ENCODE results near the gene CNTN4. TPM values are rescaled to one million over a fixed set of nuclear protein-coding genes. Genes with fewer than 3 reads are reported as not detected.

The CNTN4 gene
- total and polyA plus RNA-seq, 2 experiments from 2014 or later = 5.6 to 7.9 TPM

DNA sequence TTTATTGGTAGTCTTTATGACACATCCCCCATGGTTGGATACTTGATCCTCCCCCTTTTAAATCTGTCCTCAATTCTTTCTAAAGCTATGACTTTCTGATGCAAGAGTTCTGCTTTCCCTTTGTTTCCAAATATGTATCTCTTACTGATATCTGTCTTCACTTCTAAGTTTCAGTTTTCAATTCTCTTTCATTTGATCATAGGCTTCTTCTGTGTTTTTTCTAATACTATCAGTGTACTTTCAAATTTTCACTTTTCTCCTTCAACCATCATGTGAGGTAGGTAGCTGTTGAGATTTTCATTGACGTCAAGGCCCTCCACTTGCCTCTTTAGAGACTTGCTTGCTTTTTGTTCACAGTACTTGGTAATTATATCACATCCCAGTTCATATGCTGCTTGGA is 436.5 kb downstream of the CNTN4 start:
- no peak for DNase-seq (ENCODE audit: low read depth in 1 of 2, low spot score in 1 of 2)
- Histone ChIP-seq H3K27ac (no peak overlapping the region), H3K4me3 (no peak overlapping the region), H3K36me3 (no peaks in the 10 kb centered on the region), H3K27me3 (no peaks in the 10 kb centered on the region), H3K4me1 (ENCODE audit: low read depth) (no peaks in the 10 kb centered on the region), H3K9me3 (ENCODE audit: low read depth) (no peaks in the 10 kb centered on the region)
- TF ChIP-seq, protein P1, sequence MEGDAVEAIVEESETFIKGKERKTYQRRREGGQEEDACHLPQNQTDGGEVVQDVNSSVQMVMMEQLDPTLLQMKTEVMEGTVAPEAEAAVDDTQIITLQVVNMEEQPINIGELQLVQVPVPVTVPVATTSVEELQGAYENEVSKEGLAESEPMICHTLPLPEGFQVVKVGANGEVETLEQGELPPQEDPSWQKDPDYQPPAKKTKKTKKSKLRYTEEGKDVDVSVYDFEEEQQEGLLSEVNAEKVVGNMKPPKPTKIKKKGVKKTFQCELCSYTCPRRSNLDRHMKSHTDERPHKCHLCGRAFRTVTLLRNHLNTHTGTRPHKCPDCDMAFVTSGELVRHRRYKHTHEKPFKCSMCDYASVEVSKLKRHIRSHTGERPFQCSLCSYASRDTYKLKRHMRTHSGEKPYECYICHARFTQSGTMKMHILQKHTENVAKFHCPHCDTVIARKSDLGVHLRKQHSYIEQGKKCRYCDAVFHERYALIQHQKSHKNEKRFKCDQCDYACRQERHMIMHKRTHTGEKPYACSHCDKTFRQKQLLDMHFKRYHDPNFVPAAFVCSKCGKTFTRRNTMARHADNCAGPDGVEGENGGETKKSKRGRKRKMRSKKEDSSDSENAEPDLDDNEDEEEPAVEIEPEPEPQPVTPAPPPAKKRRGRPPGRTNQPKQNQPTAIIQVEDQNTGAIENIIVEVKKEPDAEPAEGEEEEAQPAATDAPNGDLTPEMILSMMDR (IDR thresholded peaks at IDR 0.05; ENCODE audit: low read depth, low read length) = no peak

DNA sequence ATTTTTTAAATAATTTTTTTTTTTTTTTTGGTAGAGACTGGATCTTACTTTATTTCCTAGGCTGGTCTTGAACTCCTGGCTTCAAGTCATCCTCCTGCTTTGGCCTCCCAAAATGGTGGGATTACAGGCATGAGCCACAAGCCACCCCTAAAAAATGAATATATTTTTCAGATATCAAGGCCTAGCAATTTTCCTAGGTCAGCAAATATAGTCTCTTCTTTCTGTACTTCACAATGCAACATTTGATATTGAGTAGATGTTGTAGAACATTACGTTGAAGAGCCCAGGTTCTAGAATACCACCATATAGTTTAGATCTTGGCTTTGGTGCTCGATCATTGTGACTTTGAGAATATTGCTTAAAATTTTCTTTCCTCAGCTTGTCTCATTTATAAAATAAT is 437.9 kb downstream of the CNTN4 start:
- H3K4me1 ChIP-seq (ENCODE audit: low read depth) = no peaks in the 10 kb centered on the region
- TF ChIP-seq, protein P1 (IDR thresholded peaks at IDR 0.05; ENCODE audit: low read depth, low read length) = no peak
- no peaks in the 10 kb centered on the region for H3K9me3 ChIP-seq (ENCODE audit: low read depth)
- no peak overlapping the region for H3K4me3 ChIP-seq
- H3K36me3 ChIP-seq = no peaks in the 10 kb centered on the region
- H3K27me3 ChIP-seq = no peaks in the 10 kb centered on the region
- no peak for DNase-seq (ENCODE audit: low read depth in 1 of 2, low spot score in 1 of 2)
- H3K27ac ChIP-seq = no peak overlapping the region

DNA sequence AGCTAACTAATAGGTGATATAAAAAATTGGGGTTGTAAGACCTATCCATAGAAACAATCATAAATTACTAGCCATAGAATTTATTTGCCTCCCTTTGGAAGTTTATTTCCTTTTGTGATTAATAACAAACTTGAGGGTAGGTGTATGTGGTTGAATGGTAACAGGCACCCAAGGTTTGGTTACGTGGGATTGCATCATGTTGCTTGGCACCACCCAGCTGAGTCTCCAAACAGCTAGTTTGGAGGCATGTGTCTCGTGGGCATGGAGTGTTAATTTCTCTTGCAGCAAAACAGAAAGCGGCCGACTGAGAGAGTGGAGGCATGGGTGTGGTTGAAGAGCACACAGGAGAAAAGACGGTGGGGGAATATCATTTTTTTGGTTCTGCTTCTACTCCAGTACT is 441.4 kb downstream of the CNTN4 start:
- Histone ChIP-seq H3K9me3 (ENCODE audit: low read depth) (no peaks in the 10 kb centered on the region), H3K4me1 (ENCODE audit: low read depth) (no peaks in the 10 kb centered on the region), H3K4me3 (no peak overlapping the region), H3K27ac (no peak overlapping the region), H3K36me3 (no peaks in the 10 kb centered on the region), H3K27me3 (no peaks in the 10 kb centered on the region)
- DNase-seq (ENCODE audit: low read depth in 1 of 2, low spot score in 1 of 2) = no peak
- TF ChIP-seq, protein P1 (IDR thresholded peaks at IDR 0.05; ENCODE audit: low read depth, low read length) = no peak

DNA sequence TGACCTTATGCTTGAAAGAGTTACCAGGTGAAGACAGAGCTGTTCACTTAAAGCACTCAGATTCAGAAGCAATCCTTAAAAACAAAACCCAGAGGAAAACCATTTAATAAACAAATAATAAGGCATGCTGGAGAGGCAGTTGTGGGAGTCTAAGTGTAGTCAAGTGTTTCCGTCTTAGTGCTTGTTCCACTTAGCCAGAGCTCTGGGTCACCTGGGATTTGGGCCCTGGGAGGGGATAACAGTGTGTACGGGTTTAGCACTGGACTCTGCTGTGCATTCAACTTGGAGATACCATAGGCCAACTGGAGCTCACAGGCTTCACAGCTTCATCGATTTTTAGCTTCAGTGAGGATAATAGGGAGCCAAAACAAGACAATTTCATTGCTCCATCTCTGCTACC is 444.6 kb downstream of the CNTN4 start:
- H3K27ac ChIP-seq = no peak overlapping the region
- DNase-seq (ENCODE audit: low read depth in 1 of 2, low spot score in 1 of 2) = no peak
- no peaks in the 10 kb centered on the region for H3K4me1 ChIP-seq (ENCODE audit: low read depth)
- H3K36me3 ChIP-seq = no peaks in the 10 kb centered on the region
- no peak overlapping the region for H3K4me3 ChIP-seq
- H3K9me3 ChIP-seq (ENCODE audit: low read depth) = no peaks in the 10 kb centered on the region
- TF ChIP-seq, protein P1 (IDR thresholded peaks at IDR 0.05; ENCODE audit: low read depth, low read length) = no peak
- H3K27me3 ChIP-seq = no peaks in the 10 kb centered on the region

DNA sequence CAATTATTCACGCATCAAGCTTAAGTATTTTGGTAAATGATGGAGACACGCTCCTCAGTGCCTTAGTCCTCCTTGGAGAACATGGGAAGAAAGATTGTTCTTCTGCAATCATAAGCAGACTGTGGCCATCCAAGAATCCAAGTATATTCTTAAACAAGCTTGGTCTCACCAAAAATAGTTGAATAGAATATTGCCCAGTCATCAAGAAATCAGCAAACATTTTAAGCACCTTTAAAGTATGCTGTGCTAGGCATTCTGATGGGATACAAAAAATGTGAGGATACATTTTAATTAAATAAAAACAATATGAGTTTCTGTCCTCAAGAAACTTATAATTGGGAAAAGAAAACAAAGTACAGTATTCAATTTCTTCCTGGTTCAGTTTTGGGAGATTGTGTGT is 445.5 kb downstream of the CNTN4 start:
- H3K4me1 ChIP-seq (ENCODE audit: low read depth) = no peaks in the 10 kb centered on the region
- no peak overlapping the region for H3K4me3 ChIP-seq
- H3K36me3 ChIP-seq = no peaks in the 10 kb centered on the region
- TF ChIP-seq, protein P1 (IDR thresholded peaks at IDR 0.05; ENCODE audit: low read depth, low read length) = no peak
- H3K27me3 ChIP-seq = no peaks in the 10 kb centered on the region
- H3K9me3 ChIP-seq (ENCODE audit: low read depth) = no peaks in the 10 kb centered on the region
- DNase-seq (ENCODE audit: low read depth in 1 of 2, low spot score in 1 of 2) = no peak
- no peak overlapping the region for H3K27ac ChIP-seq

DNA sequence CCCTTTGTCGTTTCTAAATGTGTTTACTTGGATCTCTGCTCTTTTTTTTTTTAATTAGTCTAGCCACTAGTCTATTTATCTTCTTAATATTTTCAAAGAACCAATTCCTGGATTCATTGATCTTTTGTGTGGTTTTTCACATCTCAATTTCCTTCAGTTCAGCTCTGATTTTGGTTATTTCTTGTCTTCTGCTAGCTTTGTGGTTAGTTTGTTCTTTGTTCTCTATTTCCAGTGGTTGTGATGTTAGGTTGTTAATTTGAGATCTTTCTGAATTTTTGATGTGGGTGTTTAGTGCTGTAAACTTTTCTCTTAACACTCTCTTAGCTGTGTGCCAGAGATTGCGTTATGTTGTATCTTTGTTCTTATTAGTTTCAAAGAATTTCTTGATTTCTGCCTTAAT is 446.1 kb downstream of the CNTN4 start:
- H3K9me3 ChIP-seq (ENCODE audit: low read depth) = no peaks in the 10 kb centered on the region
- H3K4me1 ChIP-seq (ENCODE audit: low read depth) = no peaks in the 10 kb centered on the region
- H3K27me3 ChIP-seq = no peaks in the 10 kb centered on the region
- no peak overlapping the region for H3K4me3 ChIP-seq
- no peaks in the 10 kb centered on the region for H3K36me3 ChIP-seq
- TF ChIP-seq, protein P1 (IDR thresholded peaks at IDR 0.05; ENCODE audit: low read depth, low read length) = no peak
- no peak for DNase-seq (ENCODE audit: low read depth in 1 of 2, low spot score in 1 of 2)
- H3K27ac ChIP-seq = no peak overlapping the region

Measured in cardiac muscle cell (in vitro differentiated cells and primary cell).